Measurements from ENCODE around the gene ZNF12.
"Not testable (repeated sequence)": the region's sequence is repeated elsewhere in the genome, so short reads cannot be mapped to it uniquely, and the experiment has no call there.

ZNF12 gene

DNA sequence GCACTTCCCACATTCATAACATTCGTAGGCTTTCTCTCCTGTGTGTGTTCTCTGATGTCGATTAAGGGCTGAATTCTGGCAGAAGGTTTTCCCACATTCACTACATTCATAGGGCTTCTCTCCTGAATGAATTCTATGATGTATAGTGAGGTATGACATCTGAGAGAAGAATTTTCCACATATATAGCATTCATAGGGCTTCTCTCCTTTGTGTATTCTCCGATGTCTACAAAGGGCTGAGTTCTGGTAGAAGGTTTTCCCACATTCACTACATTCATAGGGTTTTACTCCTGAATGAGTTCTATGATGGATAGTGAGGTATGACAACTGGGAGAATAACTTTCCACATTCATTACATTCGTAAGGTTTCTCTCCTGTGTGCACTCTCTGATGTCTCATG is 15.6 kb downstream of the ZNF12 start:
- DNase-seq = no peak

DNA sequence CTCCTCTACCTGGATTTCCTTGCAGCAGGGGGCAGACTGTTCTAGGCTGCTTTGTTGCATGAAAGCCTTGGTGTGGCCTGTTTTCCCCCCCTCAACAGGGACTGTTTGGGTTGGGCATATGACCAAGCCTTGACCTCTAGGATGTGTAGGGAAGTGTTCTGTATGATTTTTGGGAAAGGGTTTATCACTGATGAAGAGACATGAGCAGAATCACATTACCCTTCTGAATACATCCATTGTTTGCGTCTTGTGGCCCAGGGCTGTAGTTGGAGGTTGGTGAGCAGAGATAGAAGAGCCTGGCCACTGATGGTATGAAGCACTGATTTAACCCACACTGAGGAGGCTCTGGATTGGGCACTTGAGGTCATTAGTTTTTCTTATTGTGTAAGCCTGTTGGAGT is 26.6 kb downstream of the ZNF12 start:
- DNase-seq = no peak

- no peak for DNase-seq
Observed at GRCh38 chr7:6675807-6676405, 30.8 kb downstream of the ZNF12 start.

GRCh38 chr7:6670851-6671250 is 35.9 kb downstream of the ZNF12 start:
- DNase-seq = not testable (repeated sequence)

GRCh38 chr7:6658618-6659345 is 48.0 kb downstream of the ZNF12 start:
- DNase-seq = no peak

GRCh38 chr7:6656413-6656812 is 50.3 kb downstream of the ZNF12 start:
- no peak for DNase-seq

- no peak for DNase-seq
Observed at GRCh38 chr7:6655636-6656385, 50.9 kb downstream of the ZNF12 start.

DNA sequence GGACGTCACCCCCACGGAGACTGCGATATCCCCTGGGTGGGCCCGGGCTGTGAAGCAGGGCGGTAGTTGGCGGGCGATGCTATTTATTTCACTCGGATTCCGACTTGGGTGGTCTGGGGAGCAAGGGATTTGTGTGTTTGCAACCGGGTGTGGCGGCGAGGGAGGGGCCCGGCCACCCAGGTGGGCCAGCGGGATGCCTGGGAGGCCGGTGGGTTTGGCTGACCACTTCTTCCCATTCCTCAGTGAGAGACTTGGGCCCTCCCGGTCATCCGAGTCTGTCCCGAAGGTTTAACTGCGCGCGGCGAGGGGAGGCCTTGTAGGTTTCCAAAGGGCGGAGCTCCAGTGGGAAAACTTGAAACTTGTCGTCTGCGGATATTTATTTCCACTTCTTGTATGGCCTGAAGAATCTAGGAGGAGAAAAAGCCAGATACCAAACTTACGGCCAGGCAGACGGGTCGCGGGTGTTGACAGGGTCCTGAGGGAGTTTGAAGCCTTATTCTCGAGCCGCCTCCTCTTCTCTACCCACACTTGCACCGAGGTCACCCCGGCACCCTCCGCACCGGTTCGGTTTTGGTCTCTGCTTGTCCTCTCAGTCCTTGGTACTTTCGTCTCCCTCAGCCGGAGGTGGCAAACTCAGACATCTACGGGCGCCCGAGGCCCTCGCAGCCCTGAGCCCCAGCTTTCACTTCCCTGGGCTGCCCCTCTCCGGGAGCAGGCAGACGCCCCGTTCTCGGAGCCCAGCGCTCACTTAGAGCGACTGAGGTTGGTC is 51.7 kb downstream of the ZNF12 start:
- no peak for DNase-seq

- DNase-seq = no peak
Observed at GRCh38 chr7:6654113-6654841, 52.5 kb downstream of the ZNF12 start.

DNA sequence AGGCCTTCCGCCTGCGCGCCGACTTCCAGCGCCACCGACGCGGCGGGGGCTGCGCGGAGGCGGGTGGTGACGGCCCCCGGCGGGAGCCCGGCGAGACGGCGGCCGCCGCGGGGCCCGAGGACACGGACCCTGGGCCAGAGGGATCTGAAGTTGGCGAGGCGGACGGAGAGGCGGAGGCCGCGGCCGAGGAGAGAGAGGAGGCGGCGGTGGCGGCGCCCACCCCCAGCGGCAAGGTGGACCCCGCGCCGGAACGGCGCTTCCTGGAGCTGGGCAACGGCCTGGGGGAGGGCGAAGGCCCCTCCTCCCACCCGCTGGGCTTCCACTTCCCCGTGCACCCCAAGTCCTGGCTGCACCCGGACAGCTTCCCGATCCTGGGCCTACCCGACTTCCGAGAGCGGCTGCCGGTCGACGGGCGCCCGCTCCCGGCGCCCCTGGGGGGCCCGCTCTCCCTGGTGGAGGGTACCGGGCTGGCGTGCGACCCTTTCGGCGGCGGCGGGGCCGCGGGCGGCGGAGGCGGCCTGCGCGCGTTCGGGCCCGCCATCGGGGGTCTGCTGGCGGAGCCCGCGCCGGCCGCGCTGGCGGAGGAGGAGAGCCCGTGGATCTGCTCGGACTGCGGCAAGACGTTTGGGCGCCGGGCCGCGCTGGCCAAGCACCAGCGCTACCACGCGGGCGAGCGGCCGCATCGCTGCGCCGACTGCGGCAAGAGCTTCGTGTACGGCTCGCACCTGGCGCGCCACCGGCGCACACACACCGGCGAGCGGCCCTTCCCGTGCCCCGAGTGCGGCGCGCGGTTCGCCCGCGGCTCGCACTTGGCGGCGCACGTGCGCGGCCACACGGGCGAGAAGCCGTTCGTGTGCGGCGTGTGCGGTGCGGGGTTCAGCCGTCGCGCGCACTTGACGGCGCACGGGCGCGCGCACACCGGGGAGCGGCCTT is 53.4 kb downstream of the ZNF12 start:
- DNase-seq = no peak

DNA sequence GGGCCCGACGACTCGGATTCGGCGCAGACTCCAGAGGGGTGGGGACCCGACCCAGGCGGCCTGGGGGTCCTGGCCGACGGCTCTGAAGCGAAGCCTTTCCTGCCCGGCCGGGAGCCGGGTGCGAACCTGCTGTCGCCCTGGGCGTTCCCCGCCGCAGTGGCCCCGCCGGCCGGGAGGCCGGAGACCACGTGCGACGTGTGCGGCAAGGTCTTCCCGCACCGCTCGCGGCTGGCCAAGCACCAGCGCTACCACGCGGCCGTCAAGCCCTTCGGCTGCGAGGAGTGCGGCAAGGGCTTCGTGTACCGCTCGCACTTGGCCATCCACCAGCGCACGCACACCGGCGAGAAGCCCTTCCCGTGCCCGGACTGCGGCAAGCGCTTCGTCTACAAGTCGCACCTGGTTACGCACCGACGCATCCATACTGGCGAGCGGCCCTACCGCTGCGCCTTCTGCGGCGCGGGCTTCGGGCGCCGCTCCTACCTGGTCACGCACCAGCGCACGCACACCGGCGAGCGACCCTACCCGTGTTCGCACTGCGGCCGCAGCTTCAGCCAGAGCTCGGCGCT is 54.2 kb downstream of the ZNF12 start:
- DNase-seq = no peak

GRCh38 chr7:6651851-6652445 is 54.8 kb downstream of the ZNF12 start:
- no peak for DNase-seq

DNA sequence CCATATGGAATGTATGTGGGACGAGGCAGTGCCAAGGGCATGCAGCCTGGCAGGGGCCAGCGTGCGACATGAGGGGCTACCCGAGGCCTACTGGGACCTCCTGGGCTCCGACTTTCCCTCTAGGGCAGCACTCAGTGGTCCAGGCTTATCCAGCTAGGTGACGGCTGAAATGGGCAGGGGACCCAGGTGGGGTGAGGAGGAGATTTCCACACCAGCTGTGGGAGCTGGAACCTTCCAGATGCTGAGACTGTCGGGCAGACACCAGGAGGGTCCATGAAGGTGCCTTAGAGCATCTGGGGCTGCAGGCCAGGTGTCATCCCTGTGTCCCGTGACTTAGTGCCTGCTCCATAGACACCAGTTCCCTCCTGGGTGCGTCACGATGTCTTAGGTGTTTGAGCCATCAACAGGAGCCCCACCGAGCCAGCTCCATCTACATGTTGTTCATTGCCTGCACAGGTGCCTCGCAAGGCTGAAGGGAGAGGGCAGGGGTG is 56.2 kb downstream of the ZNF12 start:
- no peak for DNase-seq

GRCh38 chr7:6650086-6650485 is 56.7 kb downstream of the ZNF12 start:
- DNase-seq = no peak

- no peak for DNase-seq
Observed at GRCh38 chr7:6649241-6649961, 57.3 kb downstream of the ZNF12 start.

GRCh38 chr7:6648815-6649104 is 58.0 kb downstream of the ZNF12 start:
- no peak for DNase-seq

GRCh38 chr7:6648066-6648814 is 58.5 kb downstream of the ZNF12 start:
- DNase-seq = no peak

DNA sequence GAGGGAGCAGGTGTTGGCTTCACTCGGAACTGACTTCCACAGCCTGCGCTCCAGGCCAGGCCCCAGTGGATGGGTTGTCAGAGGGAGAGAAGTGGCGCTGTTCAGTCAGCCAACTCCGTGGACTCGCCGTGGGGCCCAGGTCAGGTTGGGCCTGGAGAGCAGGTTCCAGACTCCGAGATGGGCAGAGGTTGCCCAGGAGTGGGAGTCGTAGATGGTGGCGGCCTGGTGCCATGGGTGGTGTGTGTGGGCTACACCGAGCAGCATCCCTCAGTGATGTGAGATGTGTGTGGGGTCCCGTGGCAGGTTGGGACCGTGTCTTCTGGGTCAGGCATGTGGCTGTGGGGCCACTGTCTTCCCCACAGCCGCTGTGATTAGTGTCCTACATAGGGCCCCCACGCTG is 59.2 kb downstream of the ZNF12 start:
- DNase-seq = no peak

DNA sequence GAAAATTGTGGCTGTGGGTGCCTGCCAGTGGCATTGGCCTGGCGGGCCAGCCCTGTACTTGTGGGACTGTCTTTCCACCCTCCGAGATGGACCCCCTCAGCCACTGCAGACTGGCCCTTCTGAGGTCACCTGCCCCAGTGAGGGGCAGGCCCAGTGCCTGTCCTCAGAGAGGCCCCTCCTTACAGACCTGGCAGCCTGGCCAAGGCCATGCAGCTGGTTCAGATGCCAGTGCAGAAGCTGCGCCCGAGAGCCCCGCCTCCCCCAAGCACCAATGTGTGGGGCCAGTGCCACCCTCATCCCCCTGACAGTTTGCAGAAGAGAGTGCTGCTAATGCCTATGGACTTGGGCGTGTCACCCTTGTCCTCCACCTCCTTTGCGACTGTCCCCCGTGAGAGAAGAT is 59.7 kb downstream of the ZNF12 start:
- DNase-seq = no peak

Data from CD4-positive, alpha-beta T cell treated with Interleukin-15 for 1 hour (primary cell).